ENCODE measurements around the gene APOBEC3G. TPM values are rescaled to one million over a fixed set of nuclear protein-coding genes. Genes with fewer than 3 reads are reported as not detected.

The APOBEC3G gene
- total and polyA plus RNA-seq, 2 experiments from 2014 or later, result 2.1 to 3.3 TPM

DNA sequence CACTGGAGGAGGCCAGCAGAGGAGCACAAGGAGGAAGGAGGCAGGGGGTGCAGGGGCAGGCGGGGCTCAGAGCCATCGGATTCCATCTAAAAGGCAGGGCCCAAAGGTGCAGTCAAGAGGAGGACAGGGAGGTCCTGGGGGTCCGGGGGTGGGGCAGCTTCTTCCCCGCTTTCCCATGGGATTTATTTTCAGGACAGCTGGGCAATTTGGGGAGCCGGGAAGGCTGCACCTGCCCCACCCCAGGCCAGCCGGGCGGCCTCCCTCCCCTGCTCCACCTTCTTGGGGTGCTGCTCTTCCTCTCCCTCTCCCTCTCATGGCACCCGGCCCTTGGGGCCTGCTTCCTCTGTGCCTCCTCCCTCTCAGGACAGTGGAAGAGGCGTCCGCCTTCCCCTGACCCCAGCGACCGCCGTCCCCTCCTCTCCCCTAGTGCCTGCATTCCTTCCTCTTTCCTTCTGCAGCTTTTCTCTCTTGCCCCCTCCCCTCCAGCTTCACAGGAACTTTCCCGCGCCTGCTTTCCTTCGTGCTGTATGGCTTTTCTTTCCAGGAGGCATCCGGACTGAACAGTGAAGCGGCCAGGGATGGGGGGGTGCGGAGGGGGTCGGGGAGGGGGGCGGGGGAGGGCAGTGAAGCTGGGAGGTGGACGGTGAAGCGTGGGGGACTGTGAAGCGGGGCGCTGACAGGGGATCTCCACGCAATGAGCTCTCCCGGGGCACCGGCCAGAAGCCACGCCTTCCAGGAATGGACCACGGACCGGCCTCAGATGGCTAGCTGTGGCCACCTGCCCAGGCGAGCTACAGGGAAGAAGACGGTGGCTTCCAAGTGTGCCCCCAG is 46.9 kb downstream of the APOBEC3G start:
- peaks cover 3% of the 10 kb centered on the region for H3K27me3 Mint-ChIP-seq (ENCODE audit: insufficient read depth, low read depth, poor library complexity)
- ATAC-seq, result peak; percentile 88
- no peaks in the 10 kb centered on the region for H3F3A ChIP-seq (replicated peaks; ENCODE audit: low read depth)
- peak overlapping the region; percentile 87 for H2AFZ ChIP-seq
- DNase-seq (ENCODE audit: low spot score), result peak; percentile 72
- no peaks in the 10 kb centered on the region for H3K9me2 ChIP-seq (ENCODE audit: insufficient read depth)
- no peak overlapping the region for H3K27ac Mint-ChIP-seq
- peak overlapping the region; percentile 74 for H3K4me2 ChIP-seq
- H3K79me2 ChIP-seq (replicated peaks; ENCODE audit: insufficient read depth), result no peaks in the 10 kb centered on the region
- no peaks in the 10 kb centered on the region for H4K20me1 ChIP-seq (replicated peaks; ENCODE audit: insufficient read depth)
- TF ChIP-seq CREB1 (CRISPR knock-in tag; IDR thresholded peaks at IDR 0.05; ENCODE audit: low read depth) (no peak), NANOG (IDR thresholded peaks at IDR 0.05; ENCODE audit: borderline replicate concordance) (no peak), STAT1 (IDR thresholded peaks at IDR 0.05; ENCODE audit: unreplicated experiment) (no peak), EZH2phosphoT487 (IDR thresholded peaks at IDR 0.05; ENCODE audit: unreplicated experiment) (no peak), ZNF462 (CRISPR knock-in tag; IDR thresholded peaks at IDR 0.05) (no peak), REST (IDR thresholded peaks at IDR 0.05; ENCODE audit: unreplicated experiment) (no peak)
- TF ChIP-seq, protein P1, sequence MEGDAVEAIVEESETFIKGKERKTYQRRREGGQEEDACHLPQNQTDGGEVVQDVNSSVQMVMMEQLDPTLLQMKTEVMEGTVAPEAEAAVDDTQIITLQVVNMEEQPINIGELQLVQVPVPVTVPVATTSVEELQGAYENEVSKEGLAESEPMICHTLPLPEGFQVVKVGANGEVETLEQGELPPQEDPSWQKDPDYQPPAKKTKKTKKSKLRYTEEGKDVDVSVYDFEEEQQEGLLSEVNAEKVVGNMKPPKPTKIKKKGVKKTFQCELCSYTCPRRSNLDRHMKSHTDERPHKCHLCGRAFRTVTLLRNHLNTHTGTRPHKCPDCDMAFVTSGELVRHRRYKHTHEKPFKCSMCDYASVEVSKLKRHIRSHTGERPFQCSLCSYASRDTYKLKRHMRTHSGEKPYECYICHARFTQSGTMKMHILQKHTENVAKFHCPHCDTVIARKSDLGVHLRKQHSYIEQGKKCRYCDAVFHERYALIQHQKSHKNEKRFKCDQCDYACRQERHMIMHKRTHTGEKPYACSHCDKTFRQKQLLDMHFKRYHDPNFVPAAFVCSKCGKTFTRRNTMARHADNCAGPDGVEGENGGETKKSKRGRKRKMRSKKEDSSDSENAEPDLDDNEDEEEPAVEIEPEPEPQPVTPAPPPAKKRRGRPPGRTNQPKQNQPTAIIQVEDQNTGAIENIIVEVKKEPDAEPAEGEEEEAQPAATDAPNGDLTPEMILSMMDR (conservative IDR thresholded peaks at IDR 0.05; ENCODE audit: low read depth in 2 of 2), result no peak
- peaks cover 3% of the 10 kb centered on the region for H3K4me1 Mint-ChIP-seq
- no peaks in the 10 kb centered on the region for H3K36me3 ChIP-seq (ENCODE audit: insufficient read depth)
- H3K4me1 ChIP-seq (ENCODE audit: insufficient read depth), result peaks cover 4% of the 10 kb centered on the region; the same call in 1 of the 2 replicates
- H3K9me3 Mint-ChIP-seq, result peaks cover 4% of the 10 kb centered on the region; the same call in 2 of the 3 replicates
- no peaks in the 10 kb centered on the region; the same call in 1 of the 2 replicates for H3K27me3 ChIP-seq (ENCODE audit: insufficient read depth)
- H3K4me3 Mint-ChIP-seq, result peak overlapping the region; percentile 55
- H3K4me3 ChIP-seq, result peak overlapping the region; percentile 45; the same call in 1 of the 2 replicates
- H3K27ac ChIP-seq (ENCODE audit: low read depth), result no peak overlapping the region
- no peaks in the 10 kb centered on the region for H3K36me3 Mint-ChIP-seq (ENCODE audit: low read depth)
